GM19395 (cell line): ENCODE results near the gene APEX1.

Source experiments
- ATAC-seq: cut with Tn5 transposase; IDR thresholded peaks from one replicate; pipeline ENCODE4 v1.9.1; 2021; ENCODE audit warnings: mild to moderate bottlenecking, moderate library complexity; ENCODE audit not compliant: unreplicated experiment

The APEX1 gene

DNA sequence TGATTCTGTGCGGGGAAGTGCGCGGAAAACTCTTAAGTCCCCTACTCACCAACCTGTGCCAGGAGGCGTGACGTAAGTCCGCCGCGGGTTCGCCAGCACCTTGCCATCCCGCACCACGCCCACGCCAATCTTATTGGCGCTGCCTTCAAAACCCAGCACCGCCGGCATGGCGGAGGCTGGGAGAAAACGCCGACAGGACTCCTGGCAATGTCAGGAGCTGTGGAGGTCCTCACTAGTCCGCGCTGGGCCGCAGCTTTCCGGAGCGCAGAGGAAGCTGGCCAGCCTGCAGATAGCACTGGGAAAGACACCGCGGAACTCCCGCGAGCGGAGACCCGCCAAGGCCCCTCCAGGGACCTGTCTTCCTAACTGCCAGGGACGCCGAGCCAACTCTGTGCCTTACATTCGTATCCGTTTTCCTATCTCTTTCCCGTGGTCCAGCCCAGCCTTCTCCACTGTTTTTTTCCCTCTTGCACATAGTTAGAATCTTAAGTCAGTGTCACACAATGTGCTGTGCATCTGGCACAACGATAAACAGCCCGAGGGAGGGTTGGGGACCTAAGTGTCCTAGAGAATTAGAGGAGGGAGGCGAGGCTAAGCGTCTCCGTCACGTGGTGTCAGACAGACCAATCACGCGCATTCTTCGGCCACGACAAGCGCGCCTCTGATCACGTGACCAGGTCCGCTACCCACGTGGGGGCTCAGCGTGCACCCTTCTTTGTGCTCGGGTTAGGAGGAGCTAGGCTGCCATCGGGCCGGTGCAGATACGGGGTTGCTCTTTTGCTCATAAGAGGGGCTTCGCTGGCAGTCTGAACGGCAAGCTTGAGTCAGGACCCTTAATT is at the start of gene APEX1, which contains the start of gene OSGEP:
APEX1 (plus strand) TSS at position 711 of the 839 bp plus-strand sequence. CDS start 420 bp downstream, outside the sequence.
OSGEP (minus strand) TSS at position 297 of the 839 bp plus-strand sequence; CDS start at position 168, 129 bp downstream.
- ATAC-seq: peak; percentile 92

GRCh38 chr14:20409226-20409625 is 45.8 kb upstream of the APEX1 start:
- no peak for ATAC-seq

DNA sequence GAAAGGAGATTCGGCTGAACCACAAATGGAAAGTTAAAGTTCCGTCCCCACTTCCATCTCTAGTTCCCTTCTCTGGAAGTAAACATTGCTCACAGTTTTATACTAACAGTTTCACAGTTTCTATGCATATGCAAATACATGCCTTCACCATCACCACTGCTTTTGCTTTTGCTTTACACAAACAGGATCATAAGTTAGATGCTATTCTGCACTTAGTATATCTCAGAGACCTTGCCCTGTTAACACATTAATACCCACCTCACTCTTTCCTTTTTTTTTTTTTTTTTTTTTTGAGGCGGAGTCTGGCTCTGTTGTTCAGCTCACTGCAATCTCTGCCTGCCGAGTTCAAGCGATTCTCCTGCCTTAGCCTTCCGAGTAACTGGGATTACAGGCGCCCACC is 42.6 kb upstream of the APEX1 start:
- ATAC-seq: peak; percentile 68

GRCh38 chr14:20412876-20413743 is 41.9 kb upstream of the APEX1 start, which contains the start of gene TEP1:
Gene TEP1, minus strand, starts transcription at chr14:20413501. Its CDS starts 5,062 bp downstream, at chr14:20408439.
- ATAC-seq: peak; percentile 74

DNA sequence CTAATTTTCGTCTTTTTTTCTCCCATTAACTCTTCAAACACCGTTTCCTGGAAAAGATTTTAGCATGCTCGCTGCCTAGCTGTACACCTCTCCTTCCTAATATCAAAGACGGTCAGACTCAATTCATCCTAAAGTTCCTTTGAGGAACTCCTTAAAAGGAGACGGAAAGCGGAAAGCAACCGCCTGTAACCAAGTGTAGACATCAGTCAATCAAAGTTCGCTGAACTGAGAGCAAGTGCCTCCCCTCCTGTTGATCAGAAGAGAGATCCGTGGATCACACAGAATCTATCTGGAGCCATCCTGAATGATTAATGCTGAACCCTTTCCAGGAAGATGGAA is 41.3 kb upstream of the APEX1 start:
- peak; percentile 44 for ATAC-seq

DNA sequence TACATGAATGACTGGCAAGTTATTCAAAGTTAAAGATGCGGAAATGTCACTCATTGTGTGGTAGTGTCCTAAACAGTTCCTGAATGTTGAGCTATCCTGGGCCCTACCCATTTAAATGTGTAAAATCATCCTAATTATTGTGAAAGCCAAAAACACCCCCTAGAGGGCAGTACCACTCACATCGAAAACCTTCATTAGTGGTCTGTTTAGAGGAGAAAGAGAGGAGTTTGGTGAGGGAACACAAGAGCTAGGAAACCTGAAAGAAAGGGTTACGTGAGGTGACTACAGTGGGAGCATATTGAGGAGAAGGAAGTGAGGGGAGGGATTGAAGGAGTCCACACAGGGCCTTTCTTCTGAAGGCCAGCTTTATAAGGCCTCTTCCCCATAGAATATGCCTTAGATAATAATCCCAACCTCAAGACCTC is 39.2 kb upstream of the APEX1 start:
- peak; percentile 47 for ATAC-seq

- ATAC-seq: no peak
These were observed 38.8 kb upstream of the APEX1 start for GRCh38 chr14:20416223-20416622.

GRCh38 chr14:20417250-20418186 is 37.5 kb upstream of the APEX1 start:
- no peak for ATAC-seq

DNA sequence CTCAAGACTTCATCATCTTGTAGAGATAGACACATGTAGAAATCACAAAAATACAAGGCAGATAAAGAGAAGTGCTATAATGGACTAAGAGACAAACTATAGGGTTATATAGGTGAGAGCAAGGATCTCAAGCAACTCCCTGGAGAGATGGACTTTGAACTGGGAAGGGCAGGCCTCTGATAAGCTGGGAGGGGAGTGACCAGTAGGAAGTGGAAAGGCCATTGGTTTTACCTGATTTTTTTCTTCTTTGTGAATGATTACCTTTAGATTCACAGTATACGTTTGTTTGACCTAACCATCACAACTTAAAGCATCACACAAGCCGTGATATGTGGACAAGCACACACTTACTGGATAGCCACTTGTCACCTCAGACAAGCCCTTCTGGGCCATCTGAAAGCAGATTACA is 36.5 kb upstream of the APEX1 start:
- no peak for ATAC-seq

GRCh38 chr14:20419419-20419818 is 35.6 kb upstream of the APEX1 start:
- no peak for ATAC-seq

GRCh38 chr14:20421267-20421666 is 33.8 kb upstream of the APEX1 start:
- ATAC-seq: no peak

DNA sequence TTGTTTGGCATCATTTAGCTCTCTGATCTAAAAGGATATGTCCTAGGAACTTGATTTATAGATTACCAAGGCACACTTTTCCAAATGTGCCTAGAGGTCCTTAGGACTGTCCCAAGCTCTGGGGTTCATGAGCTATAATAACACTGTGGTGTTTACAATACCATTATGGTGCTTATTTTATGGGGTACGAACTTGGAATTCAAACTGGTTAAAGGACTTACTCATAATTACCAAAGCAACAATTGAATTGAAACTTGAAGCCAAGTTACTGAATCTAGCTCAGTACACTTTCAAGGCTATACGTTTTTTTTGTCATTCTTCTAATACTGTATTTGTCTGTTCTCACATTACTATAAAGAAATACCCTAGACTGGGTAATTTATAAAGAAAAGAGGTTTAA is 32.1 kb upstream of the APEX1 start:
- no peak for ATAC-seq

DNA sequence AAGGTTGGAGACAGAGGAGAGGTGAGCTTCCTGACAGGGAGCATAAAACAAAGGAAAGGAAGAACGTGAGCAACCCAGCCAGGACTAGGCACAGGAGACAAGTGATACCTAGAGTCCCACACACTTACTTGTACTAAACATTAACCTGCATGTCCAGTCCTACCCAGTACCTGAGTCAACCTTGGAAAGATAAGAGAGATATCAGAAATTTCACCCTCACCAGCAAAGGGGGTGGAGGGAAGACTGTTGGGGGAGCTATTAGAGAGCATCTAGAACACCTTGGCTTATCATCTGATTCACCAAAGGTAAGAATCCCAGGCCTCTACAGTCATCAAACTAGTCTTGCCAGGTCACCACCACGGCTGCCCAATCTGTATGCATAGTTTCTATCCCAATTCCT is 30.2 kb upstream of the APEX1 start:
- no peak for ATAC-seq

DNA sequence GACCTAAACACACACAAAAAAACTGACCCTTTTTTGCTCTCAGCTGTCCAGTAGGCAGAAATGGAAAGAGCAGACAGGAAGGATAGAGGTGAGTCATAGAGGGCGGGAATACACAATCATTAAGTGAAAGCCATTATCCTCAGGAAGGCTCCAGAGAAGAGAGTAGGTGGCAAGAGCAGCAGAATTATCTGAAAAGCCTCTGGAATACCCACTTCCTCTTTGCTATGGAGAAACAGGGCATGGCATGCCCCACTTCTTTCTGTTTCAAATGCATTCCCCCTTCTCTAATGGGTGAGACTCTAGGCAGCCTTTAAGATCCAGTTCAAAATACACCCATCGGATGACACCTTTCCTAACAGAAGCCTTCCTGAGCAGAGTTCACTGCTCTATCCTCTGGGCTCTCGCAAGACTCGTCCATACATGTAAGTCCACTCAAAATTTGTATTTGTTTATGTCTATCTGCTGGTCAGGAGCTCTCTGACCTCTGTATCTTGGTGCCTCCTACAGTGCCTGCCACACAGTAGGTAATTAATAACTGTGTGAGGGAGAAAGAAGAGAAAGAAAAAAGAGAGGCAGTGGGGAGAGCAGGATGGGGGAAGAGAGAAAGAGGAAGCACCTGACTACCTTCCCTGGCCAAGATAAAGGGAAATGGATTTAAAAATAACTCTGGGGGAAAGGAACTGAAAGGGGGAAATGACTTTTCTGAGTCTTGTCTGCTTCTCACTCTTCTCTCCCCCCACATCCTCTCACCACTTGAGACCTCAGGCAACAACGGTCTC is 27.6 kb upstream of the APEX1 start:
- ATAC-seq: peak; percentile 82

GRCh38 chr14:20428010-20428365 is 27.0 kb upstream of the APEX1 start:
- peak; percentile 52 for ATAC-seq

- no peak for ATAC-seq
These were observed 26.2 kb upstream of the APEX1 start for GRCh38 chr14:20428802-20429201.

GRCh38 chr14:20429801-20430669 is 25.0 kb upstream of the APEX1 start:
- ATAC-seq: no peak

DNA sequence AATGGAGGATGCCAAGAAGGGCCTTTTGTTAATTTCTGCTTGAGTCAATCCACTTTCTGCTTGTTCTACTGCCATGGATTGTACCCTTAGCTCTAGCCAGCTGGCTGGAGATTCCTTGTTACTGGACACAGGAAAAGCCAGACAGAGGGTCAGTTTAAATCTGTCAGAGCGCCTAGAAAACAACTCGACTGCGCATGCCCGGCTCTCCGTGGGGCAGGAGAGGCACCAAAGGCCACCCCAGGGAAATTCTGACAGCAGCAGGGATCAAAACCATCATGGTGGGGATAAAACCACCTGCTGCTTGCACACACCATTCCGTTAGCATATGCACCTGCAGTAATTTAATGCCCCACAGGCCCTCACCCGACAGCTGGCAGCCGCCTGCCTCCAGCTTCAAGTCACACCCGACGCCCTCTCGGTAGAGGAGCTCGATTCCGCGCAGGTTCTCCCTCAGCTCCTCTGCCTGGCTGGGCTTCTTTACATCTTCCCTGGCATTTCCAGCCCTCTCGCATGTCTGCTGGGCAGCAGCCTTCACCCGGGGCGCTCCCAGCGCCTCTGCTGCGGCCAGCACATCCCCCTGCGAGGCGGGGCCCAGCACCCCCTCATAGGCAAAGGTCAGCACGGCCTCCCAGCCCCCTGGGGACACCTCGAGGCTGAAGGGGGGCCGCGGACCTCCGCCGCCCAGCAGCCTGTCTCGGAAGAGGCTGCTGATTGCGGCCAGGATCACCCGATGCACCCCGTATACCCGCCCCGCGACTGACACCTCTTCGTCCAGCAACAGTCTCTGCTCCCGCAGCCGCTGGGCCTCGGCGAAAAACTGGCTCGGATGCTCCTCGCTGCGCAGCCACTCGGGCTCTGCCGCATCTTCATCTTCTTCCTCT is 20.1 kb upstream of the APEX1 start:
- no peak for ATAC-seq
